ENCODE results near the gene DESI1.

GRCh38 chr22:41668971-41669911 is 48.4 kb upstream of the DESI1 start:
- TF ChIP-seq POLR2AphosphoS5 (IDR thresholded peaks at IDR 0.05) = no peak
- no peak for TF ChIP-seq RAD21 (conservative IDR thresholded peaks at IDR 0.05)
- no peak for TF ChIP-seq TAF1 (IDR thresholded peaks at IDR 0.05; ENCODE audit: low read depth)
- no peak for TF ChIP-seq CTCF (IDR thresholded peaks at IDR 0.05; ENCODE audit: poor library complexity, severe bottlenecking)
- TF ChIP-seq EZH2 (IDR thresholded peaks at IDR 0.05; ENCODE audit: borderline replicate concordance, insufficient read depth, low read length, poor library complexity, severe bottlenecking) = no peak
- no peak for TF ChIP-seq EP300 (conservative IDR thresholded peaks at IDR 0.05; ENCODE audit: poor library complexity, severe bottlenecking)
- no peak for TF ChIP-seq MXI1 (conservative IDR thresholded peaks at IDR 0.05; ENCODE audit: poor library complexity, severe bottlenecking)

All from neural cell (in vitro differentiated cells).